Aorta (tissue), 4 donors: ENCODE measurements around the gene ATXN3. TPM values are rescaled to one million over a fixed set of nuclear protein-coding genes. Genes with fewer than 3 reads are reported as not detected.

Source experiments
- polyA plus RNA-seq, 2 donors: library from polyadenylated mRNA; stranded (reverse); fragments of 200-250 nt; gene quantifications; one replicate each; pipeline ENCODE4 v1.2.3, GENCODE V29; 2013
- total RNA-seq, 2 donors: library from RNA; stranded (reverse); fragmentation: NEBNext Ultra II Directional; extraction: Animal tissue kit (Norgen Biotek cat#: 25700); gene quantifications; one replicate each; pipeline ENCODE4 v1.2.1, GENCODE V29; 2021
- donor health status: healthy with polysubstance abuse.
- donor health status: Bipolar disorder and iron deficiency.
- donor health status: DM: no; HTN: no; CAD: no.
- donor health status: DM: yes; HTN: yes; CAD: no.

The ATXN3 gene
- total and polyA plus RNA-seq, 4 donors, result 18.9 to 59.0 (median 39.8) TPM

Other genes starting within 250 kb of the ATXN3 start
- gene TC2N, start 239.0 kb downstream of the ATXN3 start, total RNA-seq, result 100 to 1,000 TPM; 126 to 284 TPM
- 10 to 100 TPM; 50.7 to 66.4 TPM for gene TC2N, start 239.0 kb downstream of the ATXN3 start, polyA plus RNA-seq
- 100 to 1,000 TPM; 407 to 431 TPM for gene FBLN5, start 158.9 kb downstream of the ATXN3 start, total RNA-seq
- 100 to 1,000 TPM; 375 to 735 TPM for gene FBLN5, start 158.9 kb downstream of the ATXN3 start, polyA plus RNA-seq
- gene TRIP11, start 66.5 kb downstream of the ATXN3 start, total RNA-seq, result 10 to 100 TPM; 63.5 to 75.4 TPM
- 1 to 10 TPM; 8.4 to 8.9 TPM for gene TRIP11, start 66.5 kb downstream of the ATXN3 start, polyA plus RNA-seq
- 10 to 100 TPM; 88.7 to 90.5 TPM for gene NDUFB1, start 15.1 kb upstream of the ATXN3 start, total RNA-seq
- gene NDUFB1, start 15.1 kb upstream of the ATXN3 start, polyA plus RNA-seq, result 1,000 to 10,000 TPM in 1 of 2 donors, 100 to 1,000 TPM in 1; 565 to 1,009 TPM
- gene CPSF2, start 15.4 kb upstream of the ATXN3 start, total RNA-seq, result 10 to 100 TPM; 38.6 to 42.4 TPM
- 1 to 10 TPM; 5.0 to 6.2 TPM for gene CPSF2, start 15.4 kb upstream of the ATXN3 start, polyA plus RNA-seq
- gene SLC24A4, start 216.6 kb upstream of the ATXN3 start, total RNA-seq, result 1 to 10 TPM; 1.0 to 2.9 TPM
- under 1 TPM; 0.25 to 0.26 TPM for gene SLC24A4, start 216.6 kb upstream of the ATXN3 start, polyA plus RNA-seq